Mammary epithelial cell (primary cell): ENCODE results near the gene PADI6.

Experiments used
- EZH2 ChIP-seq: IDR thresholded peaks from 2 replicates; pipeline ENCODE4 v1.6.1; 2012; ENCODE audit warnings: low read length, inconsistent platforms, borderline replicate concordance
- TF ChIP-seq, protein P1 (sequence below), 2 donors: IDR thresholded peaks in 1 of 2; conservative IDR thresholded peaks in 1 of 2; 2 replicates each; pipeline ENCODE4 v1.5.1; 2011 to 2012; ENCODE audit warnings: inconsistent platforms in 2 of 2, low read length in 2 of 2, mild to moderate bottlenecking in 2 of 2, control low read depth in 1 of 2, low read depth in 1 of 2; ENCODE audit not compliant: insufficient read depth in 1 of 2; ENCODE audit errors: extremely low read depth in 1 of 2

DNA sequence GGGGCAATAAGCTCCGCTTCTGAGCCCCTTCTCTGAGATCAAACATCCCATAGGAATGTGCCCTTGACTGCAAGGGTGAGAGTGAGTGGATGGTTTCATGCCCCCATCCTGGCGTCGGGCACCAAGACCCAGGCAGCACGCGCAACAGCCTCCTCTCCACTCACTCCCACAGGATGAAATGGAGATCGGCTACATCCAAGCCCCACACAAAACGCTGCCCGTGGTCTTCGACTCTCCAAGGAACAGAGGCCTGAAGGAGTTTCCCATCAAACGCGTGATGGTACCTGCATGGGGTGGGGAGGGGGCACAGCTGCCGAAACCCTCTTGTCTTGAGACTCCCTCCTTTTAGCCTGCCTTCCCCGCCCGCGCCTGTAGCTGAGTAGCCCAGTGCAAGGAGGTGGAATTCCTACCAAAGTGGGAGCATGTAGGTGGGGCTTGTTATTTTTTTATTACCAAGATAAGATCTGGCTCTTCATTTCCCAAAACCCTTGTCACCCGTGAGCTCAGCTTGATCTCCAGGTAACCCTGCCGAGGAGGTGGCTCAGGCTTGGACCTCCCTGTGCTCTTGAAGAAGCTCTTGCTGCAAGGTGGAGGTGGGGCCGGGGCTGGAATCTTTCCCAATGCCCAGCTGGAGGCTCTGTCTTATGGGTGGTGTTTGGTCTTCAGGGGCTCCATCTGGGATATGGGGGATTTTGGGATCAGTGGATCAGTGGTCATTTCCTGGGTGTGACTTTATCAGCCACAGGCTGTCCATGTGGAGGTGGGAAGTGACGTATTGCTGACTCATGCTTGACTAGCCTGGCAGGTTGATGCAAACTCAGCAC lies 24.0 kb upstream of the PADI6 start:
- TF ChIP-seq, protein P1, sequence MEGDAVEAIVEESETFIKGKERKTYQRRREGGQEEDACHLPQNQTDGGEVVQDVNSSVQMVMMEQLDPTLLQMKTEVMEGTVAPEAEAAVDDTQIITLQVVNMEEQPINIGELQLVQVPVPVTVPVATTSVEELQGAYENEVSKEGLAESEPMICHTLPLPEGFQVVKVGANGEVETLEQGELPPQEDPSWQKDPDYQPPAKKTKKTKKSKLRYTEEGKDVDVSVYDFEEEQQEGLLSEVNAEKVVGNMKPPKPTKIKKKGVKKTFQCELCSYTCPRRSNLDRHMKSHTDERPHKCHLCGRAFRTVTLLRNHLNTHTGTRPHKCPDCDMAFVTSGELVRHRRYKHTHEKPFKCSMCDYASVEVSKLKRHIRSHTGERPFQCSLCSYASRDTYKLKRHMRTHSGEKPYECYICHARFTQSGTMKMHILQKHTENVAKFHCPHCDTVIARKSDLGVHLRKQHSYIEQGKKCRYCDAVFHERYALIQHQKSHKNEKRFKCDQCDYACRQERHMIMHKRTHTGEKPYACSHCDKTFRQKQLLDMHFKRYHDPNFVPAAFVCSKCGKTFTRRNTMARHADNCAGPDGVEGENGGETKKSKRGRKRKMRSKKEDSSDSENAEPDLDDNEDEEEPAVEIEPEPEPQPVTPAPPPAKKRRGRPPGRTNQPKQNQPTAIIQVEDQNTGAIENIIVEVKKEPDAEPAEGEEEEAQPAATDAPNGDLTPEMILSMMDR (conservative IDR thresholded peaks at IDR 0.05 in 1 of 2, IDR thresholded peaks at IDR 0.05 in 1 of 2; ENCODE audit: extremely low read depth in 1 of 2, insufficient read depth in 1 of 2, low read depth in 1 of 2, low read length in 2 of 2): no peak
- TF ChIP-seq EZH2: no peak
